ENCODE data around the gene MIA.

DNA sequence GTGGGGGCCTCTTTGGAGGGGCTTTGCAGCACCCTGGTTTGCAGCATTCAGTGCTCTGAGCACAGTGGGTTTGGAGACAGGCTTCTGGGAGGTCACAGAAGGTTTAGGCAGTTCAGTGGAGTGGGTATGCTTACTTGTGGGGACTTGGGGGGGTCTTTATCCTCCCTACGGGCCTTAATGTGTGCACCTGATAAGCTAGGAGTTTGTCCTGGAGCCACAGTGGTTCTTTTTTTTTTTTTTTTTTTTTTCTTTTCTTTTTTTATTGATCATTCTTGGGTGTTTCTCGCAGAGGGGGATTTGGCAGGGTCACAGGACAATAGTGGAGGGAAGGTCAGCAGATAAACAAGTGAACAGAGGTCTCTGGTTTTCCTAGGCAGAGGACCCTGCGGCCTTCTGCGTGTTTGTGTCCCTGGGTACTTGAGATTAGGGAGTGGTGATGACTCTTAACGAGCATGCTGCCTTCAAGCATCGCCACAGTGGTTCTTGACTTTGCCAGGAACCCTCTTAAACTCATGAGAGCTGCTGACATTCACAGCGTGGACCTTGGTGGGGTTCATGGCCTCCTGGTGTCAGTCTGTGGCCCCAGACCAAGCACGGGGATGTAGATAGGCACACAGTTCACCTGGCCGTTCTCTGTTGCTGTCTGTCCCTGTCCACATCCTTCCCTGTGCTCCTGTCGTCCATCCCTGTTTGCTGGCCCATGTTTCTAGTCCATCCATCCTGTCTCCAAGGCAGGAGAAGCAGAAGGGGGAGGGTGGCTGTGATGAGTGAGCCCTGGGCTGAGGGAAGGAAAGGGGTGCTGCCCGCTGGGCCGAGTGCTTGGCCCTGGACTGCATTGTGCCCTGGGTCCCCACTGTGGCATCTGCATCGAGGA is 26.3 kb downstream of the MIA start:
- TF ChIP-seq, protein P1, sequence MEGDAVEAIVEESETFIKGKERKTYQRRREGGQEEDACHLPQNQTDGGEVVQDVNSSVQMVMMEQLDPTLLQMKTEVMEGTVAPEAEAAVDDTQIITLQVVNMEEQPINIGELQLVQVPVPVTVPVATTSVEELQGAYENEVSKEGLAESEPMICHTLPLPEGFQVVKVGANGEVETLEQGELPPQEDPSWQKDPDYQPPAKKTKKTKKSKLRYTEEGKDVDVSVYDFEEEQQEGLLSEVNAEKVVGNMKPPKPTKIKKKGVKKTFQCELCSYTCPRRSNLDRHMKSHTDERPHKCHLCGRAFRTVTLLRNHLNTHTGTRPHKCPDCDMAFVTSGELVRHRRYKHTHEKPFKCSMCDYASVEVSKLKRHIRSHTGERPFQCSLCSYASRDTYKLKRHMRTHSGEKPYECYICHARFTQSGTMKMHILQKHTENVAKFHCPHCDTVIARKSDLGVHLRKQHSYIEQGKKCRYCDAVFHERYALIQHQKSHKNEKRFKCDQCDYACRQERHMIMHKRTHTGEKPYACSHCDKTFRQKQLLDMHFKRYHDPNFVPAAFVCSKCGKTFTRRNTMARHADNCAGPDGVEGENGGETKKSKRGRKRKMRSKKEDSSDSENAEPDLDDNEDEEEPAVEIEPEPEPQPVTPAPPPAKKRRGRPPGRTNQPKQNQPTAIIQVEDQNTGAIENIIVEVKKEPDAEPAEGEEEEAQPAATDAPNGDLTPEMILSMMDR (IDR thresholded peaks at IDR 0.05; ENCODE audit: insufficient read depth, low read length): no peak
- TF ChIP-seq POLR2AphosphoS5 (IDR thresholded peaks at IDR 0.05; ENCODE audit: low read depth): peak; percentile 30; the same call in 1 of the 2 replicates

Measured in HL-60 (cell line).